Measurements from ENCODE around the gene TMEM132D. TPM values are rescaled to one million over a fixed set of nuclear protein-coding genes. Genes with fewer than 3 reads are reported as not detected.

TMEM132D gene
- total and polyA plus RNA-seq, 4 experiments from 2014 or later = not detected

DNA sequence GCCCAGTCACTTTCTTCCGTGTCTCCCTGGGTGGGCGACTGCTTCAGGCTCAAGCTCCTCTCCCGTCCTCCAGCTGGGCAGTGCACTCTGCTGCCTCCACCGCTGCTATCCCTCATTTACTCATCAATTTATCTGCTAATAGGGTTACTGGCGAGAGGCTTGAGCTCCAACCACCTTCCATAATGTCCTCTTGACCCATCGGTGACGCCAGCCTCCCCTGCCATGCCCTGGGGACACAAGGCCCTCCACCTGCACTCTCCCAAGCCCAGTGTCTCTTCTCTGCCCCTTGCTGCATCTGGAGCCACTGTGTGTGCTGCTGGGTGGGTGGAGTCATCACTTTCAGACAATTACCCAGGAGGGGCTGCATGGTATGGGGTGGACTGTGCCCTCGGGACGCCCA, 78.5 kb downstream of the TMEM132D start:
- Mint-ChIP-seq H3K36me3 (no peaks in the 10 kb centered on the region), H3K4me1 (no peaks in the 10 kb centered on the region), H3K4me3 (no peak overlapping the region), H3K9me3 (peaks cover 5 to 18% (median 12%) of the 10 kb centered on the region in 8 donors), H3K27ac (no peak overlapping the region), H3K27me3 (no peaks in the 10 kb centered on the region)
- ChIA-PET CTCF (ENCODE audit: partially characterized antibody) (interaction anchor here (0.7 kb wide), 1 partner anchor 18 kb away, joined by 4 read pairs; no protein-coding TSS in a partner anchor), POLR2A (ENCODE audit: partially characterized antibody) (no interaction called here)
- DNase-seq = no peak
- intact Hi-C loops (cut with micrococcal nuclease) = no loop called here
- Histone ChIP-seq H3K9me3 (ENCODE audit: control insufficient read depth in 1 of 2, low read length in 2 of 2) (no peaks in the 10 kb centered on the region), H3K36me3 (ENCODE audit: insufficient read depth, low read length) (no peaks in the 10 kb centered on the region), H3K4me1 (ENCODE audit: insufficient read depth, low read length) (no peaks in the 10 kb centered on the region), H3K4me3 (ENCODE audit: low read length in 2 of 2) (no peak overlapping the region), H3K27me3 (ENCODE audit: insufficient read depth, low read length) (no peaks in the 10 kb centered on the region), H3K27ac (ENCODE audit: low read depth, low read length) (no peak overlapping the region)

DNA sequence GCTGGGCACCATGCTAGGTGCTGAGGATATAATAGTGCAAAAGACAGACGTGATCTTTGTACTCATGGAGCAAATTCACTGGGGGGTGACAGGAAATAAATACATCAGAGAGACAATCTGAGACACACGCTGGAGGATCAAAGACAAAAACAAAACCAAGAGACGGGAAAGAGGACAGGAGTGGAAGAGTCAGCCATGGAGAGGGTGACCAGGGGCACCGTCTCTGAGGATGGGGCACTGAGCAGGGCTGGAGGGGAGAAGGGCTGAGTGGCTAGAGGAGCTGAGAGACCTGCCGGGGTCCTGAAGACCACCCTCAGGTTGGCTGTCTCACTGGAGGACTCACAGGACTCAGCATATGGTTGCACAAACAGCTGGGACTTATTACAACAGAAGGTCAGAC, 81.9 kb downstream of the TMEM132D start:
- Histone ChIP-seq H3K9me3 (ENCODE audit: control insufficient read depth in 1 of 2, low read length in 2 of 2) (no peaks in the 10 kb centered on the region), H3K4me3 (ENCODE audit: low read length in 2 of 2) (no peak overlapping the region), H3K27me3 (ENCODE audit: insufficient read depth, low read length) (no peaks in the 10 kb centered on the region), H3K27ac (ENCODE audit: low read depth, low read length) (no peak overlapping the region), H3K36me3 (ENCODE audit: insufficient read depth, low read length) (no peaks in the 10 kb centered on the region), H3K4me1 (ENCODE audit: insufficient read depth, low read length) (no peaks in the 10 kb centered on the region)
- Mint-ChIP-seq H3K9me3 (peaks cover 0 to 10% (median 10%) of the 10 kb centered on the region in 8 donors), H3K36me3 (no peaks in the 10 kb centered on the region), H3K27ac (peak overlapping the region in 1 of 7 donors; percentile 37), H3K4me3 (no peak overlapping the region), H3K27me3 (no peaks in the 10 kb centered on the region), H3K4me1 (no peaks in the 10 kb centered on the region)
- intact Hi-C loops (cut with micrococcal nuclease) = no loop called here
- POLR2A ChIA-PET (ENCODE audit: partially characterized antibody) = no interaction called here
- CTCF ChIA-PET (ENCODE audit: partially characterized antibody) = no interaction called here
- DNase-seq = no peak

DNA sequence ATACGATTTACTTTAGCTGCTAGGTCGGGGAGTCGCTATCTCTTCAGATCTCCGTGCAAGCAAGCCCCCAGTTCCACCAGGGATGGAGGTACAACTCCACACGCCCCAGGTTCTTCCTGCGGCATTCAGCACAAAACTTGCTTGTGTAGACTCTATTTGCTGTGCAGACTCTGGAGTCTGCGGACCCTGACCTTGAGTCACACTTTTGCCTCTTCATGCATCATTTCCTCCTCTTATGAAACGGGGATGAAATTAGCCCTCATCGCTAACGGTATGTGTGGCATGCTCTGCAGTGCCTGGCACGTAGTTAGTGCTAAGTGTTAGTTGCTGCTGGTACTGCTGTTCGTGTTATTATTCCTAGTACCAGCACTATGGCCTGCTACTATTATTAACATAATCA, 84.4 kb downstream of the TMEM132D start:
- H3K4me3 ChIP-seq (ENCODE audit: low read length in 2 of 2) = no peak overlapping the region
- intact Hi-C loops (cut with micrococcal nuclease) = no loop called here
- H3K9me3 ChIP-seq (ENCODE audit: control insufficient read depth in 1 of 2, low read length in 2 of 2) = no peaks in the 10 kb centered on the region
- no peak overlapping the region for H3K27ac ChIP-seq (ENCODE audit: low read depth, low read length)
- POLR2A ChIA-PET (ENCODE audit: partially characterized antibody) = no interaction called here
- no peaks in the 10 kb centered on the region for H3K36me3 ChIP-seq (ENCODE audit: insufficient read depth, low read length)
- Mint-ChIP-seq H3K27ac (no peak overlapping the region), H3K27me3 (no peaks in the 10 kb centered on the region), H3K4me3 (no peak overlapping the region), H3K9me3 (peaks cover 0 to 10% (median 4%) of the 10 kb centered on the region in 8 donors), H3K4me1 (no peaks in the 10 kb centered on the region), H3K36me3 (no peaks in the 10 kb centered on the region)
- CTCF ChIA-PET (ENCODE audit: partially characterized antibody) = no interaction called here
- no peaks in the 10 kb centered on the region for H3K27me3 ChIP-seq (ENCODE audit: insufficient read depth, low read length)
- H3K4me1 ChIP-seq (ENCODE audit: insufficient read depth, low read length) = no peaks in the 10 kb centered on the region
- DNase-seq = no peak

DNA sequence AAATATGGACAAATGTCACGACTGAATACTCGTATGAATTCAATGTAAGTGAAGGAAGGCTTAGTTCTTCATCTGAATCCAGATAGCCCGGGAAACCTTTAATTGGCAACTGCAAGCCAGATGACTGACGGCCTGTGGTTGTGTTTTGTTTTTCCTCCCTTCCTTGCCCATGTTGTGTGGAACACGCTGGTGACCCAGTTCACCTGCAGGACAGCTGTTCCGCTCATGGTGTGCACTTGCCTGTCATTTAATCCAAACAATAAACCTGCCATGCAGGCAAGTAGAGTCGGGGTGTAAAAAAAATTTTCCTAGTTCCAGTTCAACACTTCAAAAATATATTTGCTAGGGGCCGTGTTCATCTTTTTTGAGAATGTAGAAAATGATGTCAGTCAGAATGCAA, 88.0 kb downstream of the TMEM132D start:
- Histone ChIP-seq H3K27me3 (ENCODE audit: insufficient read depth, low read length) (no peaks in the 10 kb centered on the region), H3K27ac (ENCODE audit: low read depth, low read length) (no peak overlapping the region), H3K4me3 (ENCODE audit: low read length in 2 of 2) (no peak overlapping the region), H3K9me3 (ENCODE audit: control insufficient read depth in 1 of 2, low read length in 2 of 2) (no peaks in the 10 kb centered on the region), H3K36me3 (ENCODE audit: insufficient read depth, low read length) (no peaks in the 10 kb centered on the region), H3K4me1 (ENCODE audit: insufficient read depth, low read length) (no peaks in the 10 kb centered on the region)
- Mint-ChIP-seq H3K27ac (no peak overlapping the region), H3K9me3 (peaks cover 0 to 4% (median under 1%) of the 10 kb centered on the region in 8 donors), H3K36me3 (no peaks in the 10 kb centered on the region), H3K4me1 (no peaks in the 10 kb centered on the region), H3K4me3 (no peak overlapping the region), H3K27me3 (no peaks in the 10 kb centered on the region)
- CTCF ChIA-PET (ENCODE audit: partially characterized antibody) = no interaction called here
- POLR2A ChIA-PET (ENCODE audit: partially characterized antibody) = no interaction called here
- DNase-seq = no peak
- intact Hi-C loops (cut with micrococcal nuclease) = no loop called here

DNA sequence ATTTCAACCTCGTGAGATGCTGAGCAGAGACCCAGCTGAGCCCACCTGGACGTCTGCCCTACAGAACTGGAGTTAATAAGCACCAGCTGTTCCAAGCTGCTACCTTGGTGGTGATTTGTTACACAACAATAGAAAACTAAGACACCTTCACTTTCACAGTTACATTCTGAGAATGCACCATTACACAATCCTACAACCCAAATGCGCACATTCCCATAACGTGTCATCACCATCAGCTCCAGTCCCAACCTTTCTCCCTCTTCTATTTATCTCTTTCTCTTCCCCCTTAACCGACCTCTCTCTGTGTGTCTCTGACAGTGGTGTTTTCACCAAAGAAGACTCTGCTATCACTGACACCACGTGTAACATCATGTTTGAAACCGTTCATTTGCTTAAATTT, 91.9 kb downstream of the TMEM132D start:
- Mint-ChIP-seq H3K4me3 (no peak overlapping the region), H3K36me3 (no peaks in the 10 kb centered on the region), H3K27me3 (no peaks in the 10 kb centered on the region), H3K4me1 (no peaks in the 10 kb centered on the region), H3K9me3 (peaks cover 0 to 13% (median 4%) of the 10 kb centered on the region in 8 donors), H3K27ac (no peak overlapping the region)
- Histone ChIP-seq H3K4me1 (ENCODE audit: insufficient read depth, low read length) (no peaks in the 10 kb centered on the region), H3K27me3 (ENCODE audit: insufficient read depth, low read length) (no peaks in the 10 kb centered on the region), H3K9me3 (ENCODE audit: control insufficient read depth in 1 of 2, low read length in 2 of 2) (no peaks in the 10 kb centered on the region), H3K27ac (ENCODE audit: low read depth, low read length) (no peak overlapping the region), H3K36me3 (ENCODE audit: insufficient read depth, low read length) (no peaks in the 10 kb centered on the region), H3K4me3 (ENCODE audit: low read length in 2 of 2) (no peak overlapping the region)
- ChIA-PET CTCF (ENCODE audit: partially characterized antibody) (no interaction called here), POLR2A (ENCODE audit: partially characterized antibody) (no interaction called here)
- intact Hi-C loops (cut with micrococcal nuclease) = no loop called here
- no peak for DNase-seq

DNA sequence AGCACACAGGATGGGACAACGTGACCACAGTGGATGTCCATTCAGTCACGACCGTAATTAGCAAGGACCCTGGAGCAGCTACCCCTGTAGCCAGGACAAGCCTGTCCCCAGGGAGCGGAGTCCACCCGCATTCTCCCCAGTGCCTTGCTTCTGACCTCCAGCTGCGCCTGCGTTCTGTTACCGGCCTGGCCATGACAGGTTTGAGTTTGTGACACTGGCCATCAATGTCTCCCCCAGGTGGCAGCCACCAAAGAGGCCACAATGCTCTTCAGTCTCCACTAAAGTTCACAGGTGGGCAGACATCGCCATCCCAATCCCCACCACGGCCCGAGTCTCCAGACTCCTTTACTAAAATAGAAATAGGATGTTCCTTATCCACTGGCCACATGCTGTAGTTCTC, 96.7 kb downstream of the TMEM132D start:
- Histone ChIP-seq H3K27ac (ENCODE audit: low read depth, low read length) (no peak overlapping the region), H3K4me1 (ENCODE audit: insufficient read depth, low read length) (no peaks in the 10 kb centered on the region), H3K36me3 (ENCODE audit: insufficient read depth, low read length) (no peaks in the 10 kb centered on the region), H3K4me3 (ENCODE audit: low read length in 2 of 2) (no peak overlapping the region), H3K27me3 (ENCODE audit: insufficient read depth, low read length) (no peaks in the 10 kb centered on the region), H3K9me3 (ENCODE audit: control insufficient read depth in 1 of 2, low read length in 2 of 2) (no peaks in the 10 kb centered on the region)
- intact Hi-C loops (cut with micrococcal nuclease) = no loop called here
- ChIA-PET POLR2A (ENCODE audit: partially characterized antibody) (no interaction called here), CTCF (ENCODE audit: partially characterized antibody) (no interaction called here)
- no peaks in the 10 kb centered on the region for H3K27me3 Mint-ChIP-seq
- H3K9me3 Mint-ChIP-seq = peaks cover 0 to 13% (median 4%) of the 10 kb centered on the region in 8 donors
- H3K4me1 Mint-ChIP-seq = no peaks in the 10 kb centered on the region
- DNase-seq = no peak
- H3K27ac Mint-ChIP-seq = no peak overlapping the region
- H3K4me3 Mint-ChIP-seq = no peak overlapping the region
- H3K36me3 Mint-ChIP-seq = no peaks in the 10 kb centered on the region

DNA sequence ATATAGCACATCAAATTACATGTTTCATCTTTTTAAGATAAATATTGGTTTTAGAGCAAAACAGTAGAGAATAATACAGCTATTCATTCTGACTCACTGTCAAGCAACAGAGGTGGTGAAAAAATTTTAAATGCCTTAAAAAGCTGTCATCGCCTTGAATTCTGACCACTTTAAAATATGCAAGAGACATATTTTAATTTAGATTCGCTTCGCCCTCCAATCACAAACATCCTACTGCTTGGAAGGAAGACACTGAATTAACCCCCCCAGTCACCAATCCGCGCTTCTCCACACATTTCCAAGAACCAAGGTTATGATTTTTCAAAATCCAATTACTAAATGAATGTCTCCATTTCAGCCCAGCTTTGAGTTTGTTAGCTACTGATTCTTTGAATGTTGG, 112.4 kb downstream of the TMEM132D start:
- POLR2A ChIA-PET (ENCODE audit: partially characterized antibody) = no interaction called here
- CTCF ChIA-PET (ENCODE audit: partially characterized antibody) = no interaction called here
- H3K27me3 Mint-ChIP-seq = no peaks in the 10 kb centered on the region
- no peaks in the 10 kb centered on the region for H3K36me3 Mint-ChIP-seq
- intact Hi-C loops (cut with micrococcal nuclease) = no loop called here
- H3K9me3 Mint-ChIP-seq = peaks cover 0 to 10% (median 3%) of the 10 kb centered on the region in 8 donors
- H3K27me3 ChIP-seq (ENCODE audit: insufficient read depth, low read length) = no peaks in the 10 kb centered on the region
- no peak overlapping the region for H3K4me3 ChIP-seq (ENCODE audit: low read length in 2 of 2)
- H3K9me3 ChIP-seq (ENCODE audit: control insufficient read depth in 1 of 2, low read length in 2 of 2) = no peaks in the 10 kb centered on the region
- no peaks in the 10 kb centered on the region for H3K4me1 Mint-ChIP-seq
- H3K4me3 Mint-ChIP-seq = no peak overlapping the region
- no peaks in the 10 kb centered on the region for H3K36me3 ChIP-seq (ENCODE audit: insufficient read depth, low read length)
- peak overlapping the region in 1 of 7 donors; percentile 12 for H3K27ac Mint-ChIP-seq
- DNase-seq = no peak
- no peaks in the 10 kb centered on the region for H3K4me1 ChIP-seq (ENCODE audit: insufficient read depth, low read length)
- H3K27ac ChIP-seq (ENCODE audit: low read depth, low read length) = no peak overlapping the region

DNA sequence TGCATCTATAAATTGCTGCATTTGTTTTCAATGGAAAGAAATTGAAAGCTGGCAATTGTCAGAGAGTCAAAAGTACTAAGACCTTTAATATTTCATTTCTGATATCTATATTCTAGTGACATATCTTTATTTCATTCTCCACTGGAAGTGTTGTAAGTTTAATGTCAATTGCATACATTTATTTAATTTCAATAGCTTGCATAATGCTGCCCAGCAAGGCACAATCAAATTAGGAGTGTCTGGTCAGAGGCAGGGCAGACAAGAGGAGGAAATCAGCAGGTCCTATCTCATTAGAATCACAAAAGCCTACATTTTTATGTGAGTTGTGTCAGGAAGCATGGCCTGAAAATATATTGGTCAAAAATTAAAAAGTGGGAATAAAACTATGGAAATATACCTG, 112.9 kb downstream of the TMEM132D start:
- Mint-ChIP-seq H3K27ac (no peak overlapping the region), H3K9me3 (peaks cover 0 to 13% (median 3%) of the 10 kb centered on the region in 8 donors), H3K4me1 (no peaks in the 10 kb centered on the region), H3K27me3 (no peaks in the 10 kb centered on the region), H3K4me3 (no peak overlapping the region), H3K36me3 (no peaks in the 10 kb centered on the region)
- Histone ChIP-seq H3K4me3 (ENCODE audit: low read length in 2 of 2) (no peak overlapping the region), H3K36me3 (ENCODE audit: insufficient read depth, low read length) (no peaks in the 10 kb centered on the region), H3K27me3 (ENCODE audit: insufficient read depth, low read length) (no peaks in the 10 kb centered on the region), H3K27ac (ENCODE audit: low read depth, low read length) (no peak overlapping the region), H3K4me1 (ENCODE audit: insufficient read depth, low read length) (no peaks in the 10 kb centered on the region), H3K9me3 (ENCODE audit: control insufficient read depth in 1 of 2, low read length in 2 of 2) (no peaks in the 10 kb centered on the region)
- POLR2A ChIA-PET (ENCODE audit: partially characterized antibody) = no interaction called here
- intact Hi-C loops (cut with micrococcal nuclease) = no loop called here
- CTCF ChIA-PET (ENCODE audit: partially characterized antibody) = no interaction called here
- no peak for DNase-seq

All from CD4-positive, alpha-beta memory T cell (primary cell).